SU-DHL-6 (cell line): ENCODE data around the gene BTAF1.

Source experiments
- H2AFZ ChIP-seq: fragments of 200-600 bp; sonication (generic); 2 replicates; pipeline ENCODE4 v1.6.1; 2014; ENCODE audit warnings: low read depth, mild to moderate bottlenecking, moderate library complexity, mixed read lengths, antibody characterized with exemption, low read length; ENCODE audit not compliant: severe bottlenecking
- H3F3A ChIP-seq: fragments of 200-600 bp; shearing (Covaris generic); 2 replicates; pipeline ENCODE4 v1.6.0; 2016; ENCODE audit warnings: antibody characterized with exemption, mild to moderate bottlenecking; ENCODE audit not compliant: insufficient read depth
- H3K27ac ChIP-seq: fragments of 200-600 bp; sonication (generic); 2 replicates; pipeline ENCODE4 v1.5.1; 2016; ENCODE audit warnings: low read depth, mild to moderate bottlenecking, low read length, moderate library complexity, mixed read lengths
- H3K27me3 ChIP-seq: fragments of 200-600 bp; sonication (generic), shearing (Covaris generic); 2 replicates; pipeline ENCODE4 v1.6.0; 2014; ENCODE audit warnings: mild to moderate bottlenecking, low read length
- H3K36me3 ChIP-seq: fragments of 200-600 bp; sonication (generic); 2 replicates; pipeline ENCODE4 v1.6.1; 2014; ENCODE audit warnings: mild to moderate bottlenecking, low read length, mixed read lengths
- H3K4me2 ChIP-seq: fragments of 300-600, 200-600 bp; shearing (Covaris generic), sonication (generic); 2 replicates; pipeline ENCODE4 v1.6.0; 2014; ENCODE audit warnings: low read length, low read depth, mild to moderate bottlenecking; ENCODE audit not compliant: poor library complexity, severe bottlenecking
- H3K4me3 ChIP-seq: fragments of 200-600 bp; sonication (generic); 2 replicates; pipeline ENCODE4 v1.5.1; 2014; ENCODE audit warnings: antibody characterized with exemption, low read length, mild to moderate bottlenecking, mixed read lengths; ENCODE audit not compliant: insufficient read depth, poor library complexity, severe bottlenecking
- H3K79me2 ChIP-seq: fragments of 200-600 bp; sonication (generic); 2 replicates; pipeline ENCODE4 v1.6.1; 2014; ENCODE audit warnings: mild to moderate bottlenecking, low read length, moderate library complexity; ENCODE audit not compliant: insufficient read depth
- H3K9ac ChIP-seq: fragments of 200-600 bp; sonication (generic); 2 replicates; pipeline ENCODE4 v1.7.0; 2014; ENCODE audit warnings: mild to moderate bottlenecking, low read length
- H3K9me2 ChIP-seq: fragments of 200-600 bp; sonication (generic); replicated peaks from 2 replicates; pipeline ENCODE4 v1.6.1; 2014; ENCODE audit warnings: low read length; ENCODE audit not compliant: insufficient read depth
- H3K9me3 ChIP-seq: fragments of 200-600 bp; sonication (generic); 2 replicates; pipeline ENCODE4 v1.6.1; 2014; ENCODE audit warnings: low read length, mixed read lengths; ENCODE audit not compliant: insufficient read depth
- H4K20me1 ChIP-seq: fragments of 200-600 bp; sonication (generic); 2 replicates; pipeline ENCODE4 v1.6.1; 2014; ENCODE audit warnings: low read depth, mild to moderate bottlenecking, antibody characterized with exemption, low read length, moderate library complexity, mixed read lengths
- CTCF ChIP-seq: fragments of 200-600 bp; sonication (generic); IDR thresholded peaks from one replicate; pipeline ENCODE4 v1.5.1; 2017; ENCODE audit warnings: antibody characterized with exemption, mild to moderate bottlenecking, low read length, moderate library complexity; ENCODE audit not compliant: insufficient read depth, poor library complexity, severe bottlenecking
- EZH2phosphoT487 ChIP-seq: fragments of 200-600 bp; sonication (generic), shearing (Covaris generic); conservative IDR thresholded peaks from 2 replicates; pipeline ENCODE4 v1.6.1; 2018; ENCODE audit warnings: mild to moderate bottlenecking, antibody characterized with exemption, low read length, moderate library complexity, mixed read lengths

BTAF1 gene

GRCh38 chr10:91879515-91880170 is 43.9 kb upstream of the BTAF1 start:
- H3K79me2 ChIP-seq: no peaks in the 10 kb centered on the region
- H3K27ac ChIP-seq: no peak overlapping the region
- no peak overlapping the region for H2AFZ ChIP-seq

GRCh38 chr10:91880310-91880709 is 43.3 kb upstream of the BTAF1 start:
- Histone ChIP-seq H3F3A (no peaks in the 10 kb centered on the region), H3K4me2 (no peak overlapping the region), H3K27ac (no peak overlapping the region), H3K79me2 (no peaks in the 10 kb centered on the region), H2AFZ (no peak overlapping the region), H3K9me3 (no peaks in the 10 kb centered on the region), H3K27me3 (no peaks in the 10 kb centered on the region), H3K4me3 (no peak overlapping the region), H3K9me2 (no peaks in the 10 kb centered on the region), H4K20me1 (no peaks in the 10 kb centered on the region), H3K36me3 (no peaks in the 10 kb centered on the region), H3K9ac (no peak overlapping the region)
- TF ChIP-seq EZH2phosphoT487 (no peak), CTCF (no peak)

More at GRCh38 chr10:91879515-91880170, 43.9 kb upstream of the BTAF1 start:
- Histone ChIP-seq H4K20me1 (no peaks in the 10 kb centered on the region), H3K36me3 (no peaks in the 10 kb centered on the region), H3K9ac (no peak overlapping the region), H3K4me3 (no peak overlapping the region), H3K4me2 (no peak overlapping the region), H3K9me3 (no peaks in the 10 kb centered on the region), H3F3A (no peaks in the 10 kb centered on the region), H3K9me2 (no peaks in the 10 kb centered on the region), H3K27me3 (no peaks in the 10 kb centered on the region)
- no peak for TF ChIP-seq CTCF
- TF ChIP-seq EZH2phosphoT487: no peak

- no peak overlapping the region for H3K9ac ChIP-seq
- no peak overlapping the region for H3K27ac ChIP-seq
- no peaks in the 10 kb centered on the region for H3K9me3 ChIP-seq
- H3K4me3 ChIP-seq: no peak overlapping the region
- H3K9me2 ChIP-seq: no peaks in the 10 kb centered on the region
- no peak overlapping the region for H3K4me2 ChIP-seq
- no peaks in the 10 kb centered on the region for H3K27me3 ChIP-seq
- H3F3A ChIP-seq: no peaks in the 10 kb centered on the region
- no peaks in the 10 kb centered on the region for H3K36me3 ChIP-seq
- H4K20me1 ChIP-seq: no peaks in the 10 kb centered on the region
- H3K79me2 ChIP-seq: no peaks in the 10 kb centered on the region
- TF ChIP-seq EZH2phosphoT487 (no peak), CTCF (no peak)
- H2AFZ ChIP-seq: no peak overlapping the region
Measured at GRCh38 chr10:91883549-91884444, 39.8 kb upstream of the BTAF1 start.
